HL-60/S4 treated with phorbol 12-myristate 13-acetate at 8.2 ng/mL for 4 days and 3 days (cell line): ENCODE measurements around the gene SMAD7.

Experiments
- in situ Hi-C: fragments of 300-500 bp; cut with MboI; formaldehyde crosslinking; loops from 2 replicates; pipeline ENCODE4 v1.15.0; 2022; ENCODE audit warnings: low sequenced_read_pairs

Gene SMAD7

DNA sequence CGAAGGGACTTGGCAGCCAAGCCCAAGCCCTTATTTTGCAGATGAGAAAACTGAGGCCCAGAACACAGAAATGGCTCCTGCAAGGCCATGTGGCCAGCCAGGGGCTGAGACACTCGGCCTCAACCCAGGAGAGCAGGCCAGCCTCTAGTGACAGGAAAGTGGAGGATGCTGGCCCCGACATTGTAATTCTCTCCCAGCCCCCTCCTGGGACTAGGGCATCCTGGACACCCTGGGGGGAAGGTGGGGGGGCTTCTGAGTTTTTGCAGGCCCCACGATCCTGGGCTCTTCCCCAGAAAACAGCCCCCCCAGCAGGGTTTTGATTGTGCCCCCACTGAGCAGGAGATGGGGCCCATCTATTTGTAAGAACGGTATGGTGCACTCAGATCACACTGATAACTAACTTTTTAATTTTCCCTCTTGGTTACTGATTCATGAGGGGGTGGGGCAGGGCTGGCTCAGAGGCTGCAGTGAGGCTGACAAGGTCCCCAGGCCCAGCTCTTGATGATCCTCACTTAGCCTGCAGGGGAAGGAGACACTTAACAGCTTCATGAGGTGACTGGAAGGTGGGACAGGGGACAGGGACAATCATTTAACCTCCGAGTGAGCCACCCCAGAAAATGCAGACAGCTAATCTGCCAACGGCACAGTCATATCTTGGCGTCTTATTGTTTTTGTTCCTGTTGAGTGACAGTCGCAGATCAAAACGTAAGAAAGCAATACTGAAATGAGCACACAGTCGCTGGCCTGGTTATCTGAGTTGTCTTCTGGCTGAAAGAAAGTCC lies 18.9 kb downstream of the SMAD7 start:
- in situ Hi-C loops, result no loop called here

DNA sequence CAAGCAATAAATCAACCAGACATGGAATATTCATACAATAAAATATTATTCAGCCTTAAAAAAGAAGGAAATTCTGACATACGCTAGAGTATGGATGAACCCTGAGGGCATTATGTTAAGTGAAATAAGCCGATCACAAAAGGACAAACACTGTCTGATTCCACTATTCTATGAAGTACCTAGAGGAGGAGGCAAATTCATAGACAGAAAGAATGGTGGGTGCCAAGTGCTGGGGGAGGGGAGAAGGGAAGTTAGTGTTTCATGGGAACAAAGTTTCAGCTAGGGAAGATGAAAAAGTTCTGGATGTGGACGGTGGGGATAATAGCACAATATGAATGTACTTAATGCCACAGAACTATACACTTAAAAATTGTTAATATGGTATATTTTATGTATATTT lies 19.8 kb downstream of the SMAD7 start:
- in situ Hi-C loops, result no loop called here

DNA sequence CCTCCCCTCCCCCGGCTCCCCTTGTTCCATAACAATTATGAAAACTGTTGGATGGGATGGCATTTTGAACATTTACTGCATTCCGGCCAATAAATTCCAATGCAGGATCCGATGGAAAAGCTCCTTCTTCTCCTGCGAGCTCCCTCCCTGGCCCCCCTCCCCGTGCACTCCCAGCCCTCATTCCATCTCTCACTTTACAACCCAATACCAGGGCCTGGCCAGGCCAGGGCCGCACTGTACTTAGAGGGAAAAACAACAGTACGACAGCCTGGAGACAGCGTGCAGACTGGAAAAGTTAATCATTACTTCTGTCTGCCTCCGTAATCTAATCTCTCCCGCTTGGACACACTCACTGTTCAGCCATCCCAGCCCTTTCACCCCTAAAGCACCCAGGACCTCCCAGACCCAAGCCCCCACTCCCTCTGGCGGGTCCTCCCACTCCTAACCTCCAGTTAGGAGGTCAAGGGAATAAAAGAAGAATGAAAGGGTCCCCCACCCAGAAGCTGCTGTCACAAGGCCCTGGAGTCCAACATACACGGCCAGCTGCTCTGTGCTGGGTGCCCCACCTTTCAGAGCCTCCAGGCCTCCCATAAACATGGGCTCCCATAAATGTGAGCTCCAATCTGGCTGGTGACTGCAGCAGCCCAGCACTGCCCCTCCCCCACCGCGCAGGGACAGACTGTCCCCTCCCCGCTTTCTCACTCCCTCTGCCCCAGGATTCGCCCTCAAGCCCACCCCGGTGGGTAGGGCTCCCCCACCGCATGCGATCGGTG lies 20.6 kb downstream of the SMAD7 start:
- in situ Hi-C loops, result no loop called here

DNA sequence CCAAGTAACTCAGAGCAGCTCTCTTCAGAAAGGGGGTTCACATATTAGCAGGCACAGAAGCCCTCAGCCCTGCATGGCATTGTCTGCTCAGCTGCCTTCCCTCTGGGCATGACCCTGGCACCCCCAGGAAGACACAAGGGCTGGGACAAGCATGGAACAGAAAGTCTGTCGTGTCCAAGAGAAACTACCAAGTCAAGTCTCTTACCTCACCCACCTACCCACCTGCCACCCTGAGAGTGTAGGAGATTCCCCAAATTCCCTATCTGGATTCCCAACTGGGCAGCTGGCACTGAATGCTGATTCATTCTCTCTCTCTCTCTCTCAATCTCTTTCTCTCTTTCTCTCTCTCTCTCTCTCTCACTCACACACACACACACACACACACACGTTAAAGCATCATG lies 21.6 kb downstream of the SMAD7 start:
- in situ Hi-C loops, result no loop called here

DNA sequence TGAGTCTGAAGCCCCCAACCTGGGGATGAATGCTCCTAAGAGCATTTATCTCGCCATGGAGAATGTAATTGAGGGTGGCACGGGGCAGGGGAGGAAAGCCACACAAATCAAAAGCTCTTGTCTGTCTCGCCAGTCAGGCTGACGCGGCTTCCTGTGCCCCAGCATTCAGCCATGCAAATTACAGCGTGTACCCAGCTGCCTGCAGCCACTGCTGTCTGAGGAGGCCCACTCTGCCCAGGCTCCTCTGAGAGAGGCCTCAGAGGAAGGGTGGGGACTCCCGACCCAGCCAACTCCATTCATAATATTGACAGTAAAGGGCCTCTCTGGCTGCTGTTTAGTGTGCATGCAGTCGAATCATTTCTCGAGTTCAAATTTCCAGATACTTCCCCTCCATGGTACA lies 22.0 kb downstream of the SMAD7 start:
- in situ Hi-C loops, result no loop called here

DNA sequence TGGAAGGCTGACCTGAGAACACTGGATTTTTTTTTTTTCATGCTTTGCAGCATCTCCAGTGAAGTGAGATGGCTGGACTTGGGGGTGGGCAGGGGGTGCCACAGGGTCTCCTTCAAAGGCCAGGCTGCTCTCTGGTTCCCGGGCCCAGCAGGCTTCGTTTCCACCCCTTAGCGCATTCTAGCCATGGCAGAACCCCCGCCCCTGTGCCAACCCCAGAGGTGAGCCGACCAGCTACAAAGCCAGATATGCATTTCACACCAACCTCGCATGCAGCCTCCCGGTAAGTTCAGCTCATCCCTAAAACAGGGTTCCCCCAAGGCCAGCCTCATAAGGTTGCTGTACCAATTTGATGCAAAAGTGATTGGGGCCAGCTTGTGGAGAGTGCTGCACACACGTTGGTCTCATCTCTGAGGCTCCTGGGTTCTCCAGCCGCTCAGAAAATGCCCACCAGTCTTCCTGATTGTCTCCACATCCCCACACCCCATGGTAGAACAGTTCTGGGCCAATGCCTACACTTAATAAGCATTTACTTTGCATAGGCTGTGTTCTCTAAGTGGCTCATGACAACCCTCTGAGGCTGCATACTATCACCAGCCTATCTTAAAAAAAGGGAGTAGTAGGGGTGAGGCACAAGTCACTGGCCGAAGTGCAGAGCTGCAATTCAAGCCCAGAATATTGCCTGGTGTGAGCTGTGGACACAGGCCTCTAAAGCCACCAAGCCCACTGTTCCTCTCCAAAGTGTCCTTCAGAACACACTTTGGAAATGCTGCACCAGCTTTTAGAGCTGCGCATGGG lies 23.3 kb downstream of the SMAD7 start:
- in situ Hi-C loops, result no loop called here

DNA sequence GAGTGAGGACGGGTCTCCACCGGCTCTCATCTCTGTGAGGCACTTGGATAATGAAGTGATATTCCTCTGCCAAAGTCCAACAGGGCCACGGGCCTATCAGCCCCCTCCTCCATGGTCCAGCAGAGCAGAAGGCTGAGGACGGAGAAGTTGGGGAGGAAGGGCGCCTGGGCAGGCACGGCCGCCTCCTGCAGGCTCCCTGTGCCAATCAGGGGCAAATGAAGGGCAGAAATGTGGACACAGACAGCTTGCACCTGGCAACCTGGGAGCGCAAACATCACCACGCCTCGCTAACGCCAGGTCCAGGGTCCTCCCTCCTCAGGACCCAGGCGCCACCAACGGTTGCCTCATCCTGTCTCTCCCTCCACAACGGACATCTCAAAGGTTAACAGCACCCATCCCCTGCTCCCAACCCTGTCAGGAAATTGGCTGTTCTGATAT lies 24.3 kb downstream of the SMAD7 start:
- in situ Hi-C loops, result no loop called here

DNA sequence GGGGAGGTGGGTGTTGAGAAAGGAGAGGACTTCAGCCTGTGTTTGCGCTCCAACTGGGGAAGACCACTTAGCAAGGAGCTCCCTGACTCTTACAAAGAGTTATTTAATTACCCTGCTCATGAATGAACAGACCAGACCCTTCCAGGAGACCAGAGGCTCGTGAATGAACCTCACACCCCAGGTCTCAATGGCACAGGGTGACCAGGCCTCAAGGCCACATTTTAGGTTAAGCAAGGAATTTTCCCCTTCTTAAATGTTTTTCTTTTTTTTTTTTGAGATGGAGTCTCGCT lies 25.3 kb downstream of the SMAD7 start:
- in situ Hi-C loops, result no loop called here

DNA sequence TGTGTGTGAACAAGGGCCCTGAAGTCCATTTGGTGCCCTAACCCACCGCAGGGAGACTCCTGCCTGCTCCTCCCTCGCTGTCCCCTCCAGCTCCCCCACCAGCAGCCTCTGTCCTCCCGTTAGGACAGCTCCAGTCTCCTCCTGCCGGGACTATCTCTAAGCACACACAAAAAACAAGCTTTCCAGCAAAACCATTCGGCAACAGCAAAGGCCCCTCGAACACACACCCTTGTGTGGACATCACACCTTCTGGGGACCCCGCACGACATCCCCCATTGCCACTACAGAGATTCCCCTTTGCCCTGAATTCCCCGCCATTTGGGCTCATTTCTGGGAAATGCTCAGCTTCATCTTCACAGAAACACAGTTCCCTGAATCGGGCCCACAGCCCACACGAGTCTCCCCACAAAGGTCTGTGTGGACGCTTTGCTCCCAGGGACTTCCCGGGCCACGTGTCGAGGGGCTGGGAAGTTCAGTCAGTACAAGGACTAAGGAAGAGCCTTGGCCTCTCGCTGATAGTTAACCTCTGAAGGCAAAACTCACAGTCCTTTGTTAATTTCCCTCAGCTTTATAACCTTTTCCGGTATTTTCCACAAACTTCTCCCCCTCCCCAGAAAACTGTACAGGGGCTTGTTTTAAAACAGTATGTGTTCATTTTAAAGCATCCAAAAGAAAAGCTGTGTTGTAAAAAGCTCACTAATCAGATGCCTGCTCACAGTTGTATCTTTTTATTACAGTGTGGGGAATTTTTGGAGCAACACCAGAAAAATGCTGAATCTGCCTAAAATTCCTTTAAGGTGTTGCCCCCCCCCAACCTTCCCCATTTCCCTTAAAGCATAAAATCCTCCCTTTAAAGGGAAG lies 25.9 kb downstream of the SMAD7 start:
- in situ Hi-C loops, result no loop called here

DNA sequence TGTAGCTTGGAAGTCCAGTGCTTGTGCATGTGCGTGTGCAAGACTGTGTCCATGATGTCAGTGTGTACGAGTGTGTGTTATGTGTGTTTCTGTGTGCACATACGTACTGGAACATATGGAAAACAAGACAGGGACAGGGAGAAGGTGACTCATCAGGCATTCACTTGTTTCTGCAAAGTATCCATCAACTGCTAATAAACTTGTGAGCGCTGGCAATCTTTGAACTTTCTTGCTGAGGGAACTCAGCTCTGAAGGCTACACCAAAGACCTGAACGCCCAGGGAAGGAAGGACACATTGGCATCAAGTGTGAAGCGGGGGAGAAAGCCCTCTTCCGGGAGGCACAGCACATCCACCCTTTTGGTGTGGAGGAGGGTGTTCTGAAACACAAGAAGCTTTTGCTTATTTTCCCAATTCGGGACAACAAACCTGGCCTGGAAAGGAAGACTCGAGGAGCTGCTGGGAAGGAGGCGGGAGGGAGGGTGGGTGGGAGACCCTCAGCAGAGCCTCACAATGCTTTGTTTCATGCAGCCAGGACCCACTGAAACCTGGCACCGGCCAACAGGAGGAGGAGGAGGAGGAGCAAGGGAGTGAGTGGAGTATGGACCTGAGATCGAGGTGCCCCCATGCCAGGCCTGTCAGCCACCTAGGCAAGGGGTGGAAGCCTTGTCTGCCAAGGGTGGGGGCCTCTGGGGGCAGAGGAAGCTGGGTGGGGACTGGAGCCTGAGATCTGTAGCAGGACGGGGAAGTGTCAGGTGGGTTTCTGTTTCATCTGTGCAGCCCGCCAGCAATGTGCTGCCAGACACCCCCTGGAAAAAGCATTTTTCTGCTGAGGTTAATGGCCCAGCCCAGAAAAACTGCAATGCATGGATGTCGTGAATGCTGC lies 26.8 kb downstream of the SMAD7 start:
- in situ Hi-C loops, result no loop called here

DNA sequence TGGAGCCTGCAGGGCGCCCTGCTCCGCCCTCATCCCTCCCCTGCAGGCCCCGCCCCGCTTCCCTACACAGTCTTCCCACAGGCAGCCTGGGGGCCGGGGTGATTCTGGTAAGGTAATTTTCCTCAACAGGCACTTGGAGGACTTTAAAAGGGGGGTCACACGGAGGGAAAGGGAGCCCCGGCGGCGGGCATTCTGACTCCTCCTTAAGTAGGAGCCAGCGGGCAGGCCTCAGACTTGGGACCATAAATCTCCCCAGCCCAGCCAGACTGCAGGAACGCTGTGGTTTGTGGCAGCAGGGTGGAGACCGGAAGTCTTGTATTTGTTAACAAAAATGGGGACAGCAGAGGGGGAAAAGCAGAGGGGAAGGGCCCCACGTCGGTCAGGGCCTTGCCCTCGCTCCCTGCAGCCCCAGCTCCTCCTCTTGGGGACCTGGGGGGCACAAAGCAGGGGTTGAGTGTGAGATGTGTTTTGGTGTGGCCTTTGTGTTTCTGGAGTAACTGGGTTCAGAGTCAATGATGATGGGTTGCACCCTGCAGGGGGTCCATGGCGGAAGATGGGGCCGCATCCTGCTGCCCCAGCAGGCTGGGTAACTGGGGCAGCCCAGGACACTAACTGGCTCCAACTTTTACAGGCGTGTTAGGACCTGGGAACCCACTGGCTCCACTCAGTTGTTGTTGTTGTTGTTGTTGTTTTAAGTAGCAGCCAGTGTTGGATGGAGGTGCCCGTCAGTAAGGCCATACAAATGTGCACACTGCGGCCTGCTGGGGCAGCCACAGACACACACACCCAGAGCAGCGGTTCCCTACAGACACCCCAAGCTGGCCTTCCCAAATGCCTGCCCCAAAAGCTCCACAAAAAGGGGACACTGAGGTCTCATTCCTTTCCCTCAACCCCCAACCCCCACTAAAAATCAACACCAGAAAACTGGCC lies 27.7 kb downstream of the SMAD7 start:
- in situ Hi-C loops, result no loop called here

DNA sequence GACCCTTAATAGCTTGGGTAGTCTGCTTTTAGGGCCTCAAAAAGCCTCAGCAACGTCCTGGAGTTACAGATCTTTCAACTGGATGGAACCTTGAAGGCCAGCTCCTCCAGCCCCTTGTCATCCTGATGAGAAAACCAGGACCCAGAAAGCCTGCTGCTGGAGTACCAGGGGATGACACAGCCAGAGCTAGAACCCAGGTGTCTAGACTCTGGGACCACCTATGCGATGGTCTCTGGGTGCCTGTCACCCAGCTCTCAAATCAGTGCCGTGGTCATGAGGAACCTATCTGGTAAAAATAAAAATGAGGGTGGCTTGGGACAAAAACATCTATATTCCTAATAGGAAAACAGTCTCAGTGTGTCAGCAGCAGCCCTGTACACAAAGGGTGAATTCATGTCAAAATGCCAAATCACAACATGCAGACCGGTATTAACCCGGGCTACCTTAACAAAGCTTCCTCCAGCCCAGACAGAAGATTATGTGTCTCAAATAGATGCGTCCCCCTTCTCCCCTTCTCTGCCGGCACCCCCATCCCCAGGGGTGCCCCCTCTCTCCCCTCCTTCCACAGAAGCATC lies 28.5 kb downstream of the SMAD7 start:
- in situ Hi-C loops, result no loop called here

DNA sequence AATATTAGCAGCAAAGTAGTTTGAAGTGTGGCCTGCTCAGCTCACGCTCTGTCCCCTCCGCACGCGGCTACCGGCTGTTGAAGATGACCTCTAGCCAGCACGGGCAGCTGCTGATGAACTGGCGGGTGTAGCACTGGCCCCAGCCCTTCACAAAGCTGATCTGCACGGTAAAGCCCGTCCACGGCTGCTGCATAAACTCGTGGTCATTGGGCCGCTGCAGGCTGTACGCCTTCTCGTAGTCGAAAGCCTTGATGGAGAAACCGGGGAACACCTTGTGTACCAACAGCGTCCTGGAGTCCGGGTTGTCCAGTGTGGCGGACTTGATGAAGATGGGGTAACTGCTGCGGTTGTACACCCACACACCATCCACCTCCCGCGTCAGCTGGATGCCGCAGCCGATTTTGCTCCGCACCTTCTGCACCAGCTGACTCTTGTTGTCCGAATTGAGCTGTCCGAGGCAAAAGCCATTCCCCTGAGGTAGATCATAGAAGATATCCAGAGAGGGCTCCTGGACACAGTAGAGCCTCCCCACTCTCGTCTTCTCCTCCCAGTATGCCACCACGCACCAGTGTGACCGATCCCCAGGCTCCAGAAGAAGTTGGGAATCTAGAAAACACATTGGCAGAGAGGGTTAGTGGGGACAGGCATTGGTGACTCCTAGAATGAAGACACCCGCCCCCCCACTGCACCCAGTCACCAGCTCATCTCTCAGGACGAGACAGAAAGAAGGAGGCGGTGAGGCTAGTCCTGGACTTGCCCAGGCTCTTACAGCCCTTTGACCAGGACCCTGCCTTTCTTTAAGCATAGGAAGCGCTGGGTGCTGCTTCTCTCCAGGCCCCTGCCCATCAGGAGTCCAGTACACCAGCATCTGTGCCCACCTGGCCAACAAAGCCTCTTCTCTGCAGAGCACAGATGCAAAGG lies 29.2 kb downstream of the SMAD7 start:
- in situ Hi-C loops, result no loop called here

DNA sequence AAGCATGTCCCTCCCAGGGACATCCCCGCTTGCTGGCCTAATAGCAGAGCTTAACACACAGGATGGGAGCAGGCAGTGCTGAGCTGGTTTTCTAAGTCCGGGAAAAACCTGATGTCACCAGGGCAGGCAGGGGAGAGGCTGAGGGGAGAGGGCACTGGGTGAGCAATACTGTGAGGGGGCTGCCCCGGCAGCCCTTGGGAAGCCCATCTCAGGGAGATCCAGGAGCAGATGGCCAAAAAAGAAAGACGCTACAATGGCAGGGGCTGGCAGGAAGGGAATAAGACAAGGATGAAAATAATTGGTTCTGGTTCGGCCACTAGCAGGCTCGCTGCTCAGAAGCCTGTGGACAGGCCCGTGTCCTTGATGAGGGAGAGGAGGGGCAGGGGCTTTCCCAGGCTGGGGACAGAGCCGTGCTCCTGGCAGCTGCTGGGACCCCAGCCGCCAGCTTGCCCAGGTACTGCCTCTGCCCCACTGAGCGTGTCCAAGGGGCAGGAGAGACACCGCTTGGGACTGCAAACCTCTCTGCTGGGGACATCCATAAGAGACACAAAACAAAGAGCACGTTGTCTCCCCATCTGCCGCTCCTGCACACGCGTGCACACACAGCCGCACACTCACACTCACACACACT lies 30.2 kb downstream of the SMAD7 start:
- in situ Hi-C loops, result no loop called here

DNA sequence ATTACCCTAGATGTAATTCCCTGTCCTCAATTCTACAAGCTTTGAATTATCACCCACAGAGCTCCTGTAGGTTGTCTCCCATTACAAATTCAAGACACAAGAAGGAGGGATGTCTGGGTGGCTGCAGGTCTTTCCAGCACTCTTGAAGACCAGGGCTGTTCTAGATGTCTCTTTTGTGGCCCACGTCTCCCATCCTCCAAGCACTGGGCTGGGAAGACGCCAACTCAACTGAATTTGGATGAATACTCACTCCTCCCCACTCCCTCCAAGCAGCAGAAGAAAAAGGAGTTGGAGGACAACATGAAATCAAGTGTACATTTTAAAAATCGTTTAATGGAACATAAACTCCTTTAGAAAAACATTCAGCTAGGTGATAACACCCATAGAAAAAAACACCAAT lies 31.2 kb downstream of the SMAD7 start:
- in situ Hi-C loops, result no loop called here

DNA sequence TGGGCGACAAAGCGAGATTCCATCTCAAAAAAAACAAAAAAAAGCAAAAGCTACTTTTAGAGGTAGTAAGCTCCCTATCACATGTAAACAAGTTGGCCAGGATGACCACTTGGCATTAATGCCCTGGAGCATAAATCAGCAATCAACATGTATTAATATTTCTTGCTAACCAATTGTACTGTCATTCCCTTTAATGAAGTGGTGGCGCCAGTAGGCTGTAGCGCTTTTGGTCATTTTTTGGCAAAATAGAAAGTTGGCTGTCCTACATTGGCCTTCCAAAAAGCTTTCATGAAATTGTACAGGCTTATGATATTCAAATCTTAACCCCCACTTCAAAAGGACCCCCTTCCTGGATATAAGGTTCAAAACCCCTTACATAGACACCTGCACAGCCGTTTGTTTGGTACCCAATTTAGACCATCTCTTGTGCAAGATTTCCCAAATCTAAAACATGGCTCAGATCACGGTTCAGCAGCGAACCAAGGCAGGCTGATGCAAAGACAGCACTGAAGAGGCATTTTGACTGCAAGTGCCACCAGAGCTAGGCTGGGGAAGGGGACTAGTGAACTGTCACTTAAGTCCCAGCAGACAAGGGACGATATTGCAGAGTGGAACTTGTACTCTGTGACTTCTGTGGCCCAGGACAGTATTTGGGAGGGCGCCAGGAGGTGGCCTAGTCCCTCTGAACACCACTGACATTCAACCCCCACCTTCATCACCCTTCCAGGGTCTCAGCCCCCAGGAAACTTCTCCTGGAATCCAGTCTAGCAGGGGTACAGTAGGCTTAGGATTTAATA lies 31.9 kb downstream of the SMAD7 start:
- in situ Hi-C loops, result no loop called here
